NCI-H69 (cell line): ENCODE data around the gene APH1A.
"Not testable (repeated sequence)": the region's sequence is repeated elsewhere in the genome, so short reads cannot be mapped to it uniquely, and the experiment has no call there.

ENCODE experiments used
- DNase-seq: peaks from one replicate; lab custom pipeline; 2025; lab: John Stamatoyannopoulos, UW

APH1A gene

GRCh38 chr1:150268705-150269403, at the start of gene APH1A:
Gene APH1A (minus strand): TSS chr1:150269016. CDS start chr1:150268810, 206 bp downstream.
- DNase-seq = peak; percentile 99

GRCh38 chr1:150314691-150315090, 45.9 kb upstream of the APH1A start:
- DNase-seq = not testable (repeated sequence)

DNA sequence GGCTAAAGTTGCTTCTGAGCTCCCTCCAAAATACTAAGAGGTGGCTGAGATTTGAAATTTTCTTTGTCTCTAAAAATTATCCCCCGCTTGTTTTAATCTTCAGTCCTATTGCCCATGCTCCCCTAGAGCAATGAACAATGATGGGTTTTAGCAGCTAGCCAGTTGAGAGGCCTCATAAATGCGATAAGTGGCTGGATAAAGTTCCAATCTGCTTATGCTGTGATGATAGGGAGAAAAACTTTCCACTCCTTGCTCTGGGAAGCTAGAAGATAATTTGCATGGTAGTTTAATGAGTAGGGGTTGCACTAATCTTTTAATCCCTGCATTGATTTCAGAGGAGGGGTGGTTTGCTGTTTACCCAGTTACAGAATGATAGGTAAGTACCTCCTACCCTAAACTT, 42.9 kb upstream of the APH1A start:
- no peak for DNase-seq

DNA sequence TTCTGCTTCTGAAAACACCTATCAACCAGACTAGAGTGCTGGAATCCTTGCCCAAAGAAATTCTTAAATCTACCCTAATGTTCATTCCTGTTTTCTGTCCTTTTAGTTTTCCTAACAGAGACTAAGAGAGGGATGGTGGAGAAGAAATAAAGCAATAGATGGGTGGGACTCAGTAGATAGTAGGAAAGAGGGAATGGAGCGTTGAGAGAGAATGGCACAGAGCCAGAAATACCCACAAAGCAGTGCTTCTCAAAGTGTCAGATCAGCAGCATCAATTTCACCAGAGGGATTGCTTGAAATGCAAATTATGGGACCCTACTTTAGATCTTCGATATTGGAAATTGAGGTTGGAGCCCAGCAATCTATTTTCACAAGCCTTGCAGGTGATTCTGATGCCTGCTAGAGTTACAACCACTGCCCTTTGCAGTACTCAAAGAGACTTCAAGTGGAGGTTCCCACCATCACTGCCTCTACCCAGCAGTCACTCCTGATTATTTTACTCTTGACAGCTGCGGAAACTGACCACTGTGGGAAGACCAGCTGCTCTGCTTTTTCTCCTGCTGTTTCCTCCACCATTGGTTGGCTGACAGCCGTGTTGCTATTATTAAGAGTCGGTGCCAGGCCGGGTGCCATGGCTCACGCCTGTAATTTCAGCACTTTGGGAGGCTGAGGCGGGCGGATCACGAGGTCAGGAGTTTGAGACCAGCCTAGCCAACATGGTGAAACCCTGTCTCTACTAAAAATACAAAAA, 41.1 kb upstream of the APH1A start:
- peak; percentile 94 for DNase-seq

DNA sequence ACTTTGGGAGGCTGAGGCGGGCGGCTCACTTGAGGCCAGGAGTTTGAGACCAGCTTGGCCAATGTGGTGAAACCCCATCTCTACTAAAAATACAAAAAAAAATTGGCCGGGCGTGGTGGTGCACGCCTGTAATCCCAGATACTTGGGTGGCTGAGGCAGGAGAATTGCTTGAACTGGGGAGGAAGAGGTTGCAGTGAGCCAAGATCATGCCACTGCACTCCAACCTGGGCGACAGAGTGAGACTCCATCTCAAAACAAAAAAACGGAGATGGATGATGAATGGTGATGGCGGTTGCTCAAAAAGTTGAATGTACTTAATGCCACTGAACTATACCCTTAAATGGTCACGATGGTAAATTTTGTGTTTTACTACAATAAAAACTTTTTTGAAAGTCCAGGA, 39.8 kb upstream of the APH1A start:
- DNase-seq = not testable (repeated sequence)

DNA sequence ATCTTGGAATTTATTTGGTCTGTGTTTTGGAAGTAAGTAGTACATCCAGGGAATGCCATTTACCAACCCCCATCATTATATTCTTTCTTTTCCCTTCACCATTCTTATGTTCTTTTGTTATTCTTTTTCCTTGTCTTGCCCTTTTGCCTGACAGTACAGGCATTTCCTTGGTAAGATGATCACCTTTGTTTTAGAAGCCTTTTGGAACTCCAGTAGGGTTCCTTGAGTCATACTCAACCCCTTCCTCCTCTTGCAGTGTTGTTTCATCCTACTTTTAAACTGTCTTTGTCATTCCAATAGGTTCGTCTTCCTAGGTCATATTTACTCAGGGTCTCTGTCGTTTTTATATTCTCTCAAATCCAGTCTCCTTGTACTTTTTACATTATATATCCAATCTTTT, 34.1 kb upstream of the APH1A start:
- DNase-seq = no peak

- no peak for DNase-seq
Measured at GRCh38 chr1:150302338-150302737, 33.5 kb upstream of the APH1A start.

GRCh38 chr1:150299716-150300115, 30.9 kb upstream of the APH1A start:
- no peak for DNase-seq

DNA sequence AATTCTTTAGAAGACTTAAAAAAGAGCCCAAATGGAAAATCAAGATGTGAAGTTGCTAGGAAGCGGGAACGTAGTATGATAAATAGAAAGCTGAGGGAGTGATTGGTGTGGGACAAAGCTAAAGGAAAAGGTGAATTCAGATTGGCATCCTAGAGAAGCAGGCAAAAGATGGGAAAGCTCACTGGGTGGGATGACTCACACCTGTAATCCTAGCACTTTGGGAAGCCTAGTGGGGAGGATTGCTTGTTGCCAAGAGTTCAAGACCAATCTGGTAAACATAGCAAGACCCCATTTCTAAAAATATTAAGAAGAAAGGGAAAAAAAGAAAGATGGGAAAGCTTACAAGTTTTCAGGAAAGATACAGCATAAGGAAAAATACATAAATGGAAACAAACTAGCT, 26.7 kb upstream of the APH1A start:
- no peak for DNase-seq

- peak; percentile 96 for DNase-seq
Measured at GRCh38 chr1:150293433-150294253, 24.8 kb upstream of the APH1A start, which contains the start of gene MRPS21. Gene MRPS21 (plus strand): TSS chr1:150293861. CDS start chr1:150294367, 506 bp downstream.

- no peak for DNase-seq
Measured at GRCh38 chr1:150288822-150289221, 20.0 kb upstream of the APH1A start.

GRCh38 chr1:150288382-150288781, 19.6 kb upstream of the APH1A start:
- no peak for DNase-seq

GRCh38 chr1:150283260-150283659, 14.4 kb upstream of the APH1A start:
- DNase-seq = no peak

GRCh38 chr1:150282558-150282958, 13.7 kb upstream of the APH1A start:
- DNase-seq = peak; percentile 92

- DNase-seq = peak; percentile 100
Measured at GRCh38 chr1:150281758-150282557, 13.1 kb upstream of the APH1A start, which contains the start of gene CIART. Gene CIART (plus strand): TSS chr1:150282554. CDS start chr1:150283268, 714 bp downstream.

- DNase-seq = peak; percentile 87
Measured at GRCh38 chr1:150281221-150281757, 12.5 kb upstream of the APH1A start.

GRCh38 chr1:150280138-150280707, 11.4 kb upstream of the APH1A start:
- DNase-seq = peak; percentile 25

DNA sequence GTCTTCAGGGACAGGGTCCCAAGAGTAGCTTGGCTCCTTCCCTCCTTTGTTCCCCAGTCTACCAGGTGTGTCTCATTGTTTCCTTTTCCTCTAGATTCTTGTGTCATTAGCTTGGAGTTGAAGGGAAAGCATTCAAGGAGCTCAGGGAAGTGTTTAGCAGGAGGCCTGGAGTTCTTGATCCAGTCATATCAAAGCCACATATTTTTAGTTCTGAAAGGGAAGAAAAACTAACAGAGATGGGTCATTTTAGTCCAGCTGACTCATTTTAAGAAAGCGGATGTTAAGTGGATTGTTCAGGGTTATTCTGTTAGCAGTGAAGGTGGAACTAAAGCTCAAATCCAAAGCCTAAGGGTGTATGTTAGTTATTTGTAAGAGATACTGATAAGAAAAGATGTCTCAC, 4.5 kb upstream of the APH1A start:
- DNase-seq = no peak

DNA sequence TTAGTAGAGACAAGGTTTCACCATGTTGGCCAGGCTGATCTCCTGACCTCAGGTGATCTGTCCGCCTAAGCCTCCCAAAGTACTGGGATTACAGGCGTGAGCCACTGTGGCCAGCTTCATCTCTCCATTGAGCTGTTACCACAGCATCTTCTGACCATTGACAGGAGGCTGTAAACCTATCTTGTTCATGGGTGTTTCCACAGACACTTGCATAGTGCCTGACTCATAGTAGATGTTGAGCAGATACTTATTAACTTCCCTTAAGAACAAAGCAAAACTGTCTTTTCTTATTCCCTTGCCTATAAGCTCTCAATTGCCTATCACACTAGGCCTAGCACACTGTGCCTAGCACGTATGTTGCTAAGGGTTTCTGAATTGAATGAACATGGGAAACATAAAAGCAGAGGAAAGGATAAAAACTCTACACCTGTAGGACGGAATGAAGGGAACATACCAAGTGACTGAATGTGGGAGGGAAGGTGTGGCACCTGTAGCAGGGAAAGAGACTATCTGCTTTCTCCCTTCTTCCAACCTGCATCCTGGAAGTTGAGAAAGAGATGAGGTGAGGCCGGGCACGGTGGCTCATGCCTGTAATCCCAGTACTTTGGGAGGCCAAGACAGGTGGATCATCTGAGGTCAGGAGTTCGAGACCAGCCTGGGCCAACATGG, 2.6 kb upstream of the APH1A start:
- no peak for DNase-seq

DNA sequence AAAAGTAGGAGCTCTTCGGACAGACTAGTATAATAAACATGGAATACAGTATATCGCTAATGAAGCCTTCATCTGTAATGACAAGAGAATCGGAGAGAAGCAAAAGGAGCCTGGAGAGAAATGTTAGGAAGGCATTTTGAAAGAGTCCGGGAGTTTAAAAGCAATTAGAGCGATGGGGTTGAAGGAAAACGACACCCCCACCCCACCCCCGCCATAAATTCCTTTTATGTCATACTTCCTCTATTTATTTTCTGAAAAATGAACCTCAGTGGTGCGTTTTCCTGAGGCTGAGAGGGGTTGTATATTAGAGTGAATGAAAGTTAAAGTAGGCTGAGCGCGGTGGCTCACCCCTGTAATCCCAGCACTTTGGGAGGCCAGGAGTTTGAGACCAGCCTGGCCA, 635 bp upstream of the APH1A start:
- DNase-seq = no peak
